ENCODE results near the gene ECI2.
A peak's percentile ranks its signal among the peaks of the same experiment; 100 is the strongest.

The ECI2 gene

GRCh38 chr6:4134841-4135664 is at the start of gene ECI2:
ECI2 (minus strand) TSS chr6:4135575; CDS start chr6:4135560, 15 bp downstream.
- H3K27me3 ChIP-seq (ENCODE audit: control insufficient read depth, insufficient read depth, low read length) = no peaks in the 10 kb centered on the region
- H3K9ac ChIP-seq (ENCODE audit: low read length) = peak within 1 kb of the TSS; percentile 73
- peak within 1 kb of the TSS; percentile 68 for H3K4me3 ChIP-seq (ENCODE audit: low read length)
- no peaks in the 10 kb centered on the region for H3K9me3 ChIP-seq (ENCODE audit: control insufficient read depth, low read length)
- peaks cover 17% of the 10 kb centered on the region for H3K4me1 ChIP-seq (ENCODE audit: control insufficient read depth, insufficient read depth, low read length)
- peaks cover 5% of the 10 kb centered on the region for H3K36me3 ChIP-seq (ENCODE audit: control insufficient read depth, insufficient read depth, low read length)

GRCh38 chr6:4180652-4181255 is 45.4 kb upstream of the ECI2 start:
- no peak overlapping the region for H3K9ac ChIP-seq (ENCODE audit: low read length)
- H3K27me3 ChIP-seq (ENCODE audit: control insufficient read depth, insufficient read depth, low read length) = peaks cover 5% of the 10 kb centered on the region
- H3K36me3 ChIP-seq (ENCODE audit: control insufficient read depth, insufficient read depth, low read length) = no peaks in the 10 kb centered on the region
- no peak overlapping the region for H3K4me3 ChIP-seq (ENCODE audit: low read length)
- no peaks in the 10 kb centered on the region for H3K4me1 ChIP-seq (ENCODE audit: control insufficient read depth, insufficient read depth, low read length)
- no peaks in the 10 kb centered on the region for H3K9me3 ChIP-seq (ENCODE audit: control insufficient read depth, low read length)

- no peaks in the 10 kb centered on the region for H3K9me3 ChIP-seq (ENCODE audit: control insufficient read depth, low read length)
- peaks cover 5% of the 10 kb centered on the region for H3K27me3 ChIP-seq (ENCODE audit: control insufficient read depth, insufficient read depth, low read length)
- H3K4me1 ChIP-seq (ENCODE audit: control insufficient read depth, insufficient read depth, low read length) = no peaks in the 10 kb centered on the region
- H3K9ac ChIP-seq (ENCODE audit: low read length) = no peak overlapping the region
- no peak overlapping the region for H3K4me3 ChIP-seq (ENCODE audit: low read length)
- H3K36me3 ChIP-seq (ENCODE audit: control insufficient read depth, insufficient read depth, low read length) = no peaks in the 10 kb centered on the region
Observed at GRCh38 chr6:4179960-4180651, 44.7 kb upstream of the ECI2 start.

- Histone ChIP-seq H3K9me3 (ENCODE audit: control insufficient read depth, low read length) (no peaks in the 10 kb centered on the region), H3K36me3 (ENCODE audit: control insufficient read depth, insufficient read depth, low read length) (no peaks in the 10 kb centered on the region), H3K4me1 (ENCODE audit: control insufficient read depth, insufficient read depth, low read length) (no peaks in the 10 kb centered on the region), H3K9ac (ENCODE audit: low read length) (no peak overlapping the region), H3K4me3 (ENCODE audit: low read length) (no peak overlapping the region), H3K27me3 (ENCODE audit: control insufficient read depth, insufficient read depth, low read length) (peaks cover 5% of the 10 kb centered on the region)
Observed at GRCh38 chr6:4178737-4179333, 43.5 kb upstream of the ECI2 start.

- Histone ChIP-seq H3K4me3 (ENCODE audit: low read length) (no peak overlapping the region), H3K9ac (ENCODE audit: low read length) (no peak overlapping the region), H3K36me3 (ENCODE audit: control insufficient read depth, insufficient read depth, low read length) (no peaks in the 10 kb centered on the region), H3K27me3 (ENCODE audit: control insufficient read depth, insufficient read depth, low read length) (peaks cover 5% of the 10 kb centered on the region), H3K4me1 (ENCODE audit: control insufficient read depth, insufficient read depth, low read length) (no peaks in the 10 kb centered on the region), H3K9me3 (ENCODE audit: control insufficient read depth, low read length) (no peaks in the 10 kb centered on the region)
Observed at GRCh38 chr6:4176907-4177306, 41.5 kb upstream of the ECI2 start.

- H3K4me1 ChIP-seq (ENCODE audit: control insufficient read depth, insufficient read depth, low read length) = no peaks in the 10 kb centered on the region
- peaks cover 5% of the 10 kb centered on the region for H3K27me3 ChIP-seq (ENCODE audit: control insufficient read depth, insufficient read depth, low read length)
- H3K4me3 ChIP-seq (ENCODE audit: low read length) = no peak overlapping the region
- no peak overlapping the region for H3K9ac ChIP-seq (ENCODE audit: low read length)
- H3K9me3 ChIP-seq (ENCODE audit: control insufficient read depth, low read length) = no peaks in the 10 kb centered on the region
- no peaks in the 10 kb centered on the region for H3K36me3 ChIP-seq (ENCODE audit: control insufficient read depth, insufficient read depth, low read length)
Observed at GRCh38 chr6:4174042-4174441, 38.7 kb upstream of the ECI2 start.

GRCh38 chr6:4172368-4172767 is 37.0 kb upstream of the ECI2 start:
- no peaks in the 10 kb centered on the region for H3K27me3 ChIP-seq (ENCODE audit: control insufficient read depth, insufficient read depth, low read length)
- H3K4me1 ChIP-seq (ENCODE audit: control insufficient read depth, insufficient read depth, low read length) = no peaks in the 10 kb centered on the region

DNA sequence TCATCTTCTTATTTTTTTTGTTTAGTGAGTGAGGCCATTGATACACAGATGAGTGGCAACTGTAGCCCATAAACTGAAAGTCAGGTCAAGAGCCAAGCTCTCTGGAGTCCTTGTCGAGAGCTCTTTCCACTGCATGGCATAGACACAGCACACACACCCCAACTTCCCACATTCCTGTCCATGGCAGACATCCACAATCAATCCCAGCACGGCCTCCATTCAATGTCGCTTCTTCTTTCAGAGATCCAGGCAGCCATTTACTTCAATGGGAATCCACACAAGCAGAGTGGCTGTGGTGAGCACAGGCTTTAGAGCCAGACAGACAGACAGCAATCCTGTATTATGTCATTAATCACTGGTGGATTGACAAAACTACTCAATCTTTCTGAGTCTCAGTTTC is 34.9 kb upstream of the ECI2 start:
- Histone ChIP-seq H3K4me1 (ENCODE audit: control insufficient read depth, insufficient read depth, low read length) (no peaks in the 10 kb centered on the region), H3K4me3 (ENCODE audit: low read length) (no peak overlapping the region), H3K9me3 (ENCODE audit: control insufficient read depth, low read length) (no peaks in the 10 kb centered on the region), H3K27me3 (ENCODE audit: control insufficient read depth, insufficient read depth, low read length) (no peaks in the 10 kb centered on the region), H3K9ac (ENCODE audit: low read length) (no peak overlapping the region), H3K36me3 (ENCODE audit: control insufficient read depth, insufficient read depth, low read length) (no peaks in the 10 kb centered on the region)

More at GRCh38 chr6:4172368-4172767, 37.0 kb upstream of the ECI2 start:
- H3K9ac ChIP-seq (ENCODE audit: low read length) = no peak overlapping the region
- H3K9me3 ChIP-seq (ENCODE audit: control insufficient read depth, low read length) = no peaks in the 10 kb centered on the region
- no peaks in the 10 kb centered on the region for H3K36me3 ChIP-seq (ENCODE audit: control insufficient read depth, insufficient read depth, low read length)
- H3K4me3 ChIP-seq (ENCODE audit: low read length) = no peak overlapping the region

- no peak overlapping the region for H3K4me3 ChIP-seq (ENCODE audit: low read length)
- no peaks in the 10 kb centered on the region for H3K9me3 ChIP-seq (ENCODE audit: control insufficient read depth, low read length)
- no peaks in the 10 kb centered on the region for H3K36me3 ChIP-seq (ENCODE audit: control insufficient read depth, insufficient read depth, low read length)
- no peaks in the 10 kb centered on the region for H3K4me1 ChIP-seq (ENCODE audit: control insufficient read depth, insufficient read depth, low read length)
- no peaks in the 10 kb centered on the region for H3K27me3 ChIP-seq (ENCODE audit: control insufficient read depth, insufficient read depth, low read length)
- no peak overlapping the region for H3K9ac ChIP-seq (ENCODE audit: low read length)
Observed at GRCh38 chr6:4169028-4169789, 33.8 kb upstream of the ECI2 start.

DNA sequence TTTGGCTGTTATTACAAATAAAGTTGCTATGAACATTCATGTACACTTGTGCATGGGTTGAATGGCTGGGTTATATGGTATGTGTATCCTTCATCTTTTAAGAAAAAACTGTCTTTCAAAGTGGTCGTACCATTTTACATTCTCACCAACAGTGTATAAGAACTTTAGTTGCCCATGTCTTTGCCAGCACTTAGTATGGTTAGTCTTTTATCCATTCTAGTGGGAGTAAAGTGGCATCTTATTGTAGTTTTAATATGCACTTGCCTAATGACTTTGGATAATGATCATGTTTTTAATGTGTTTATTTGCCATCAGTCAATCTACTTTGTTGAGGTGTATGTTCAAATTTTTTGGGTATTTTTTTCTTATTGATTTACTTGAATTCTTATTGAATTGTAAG is 32.5 kb upstream of the ECI2 start:
- H3K27me3 ChIP-seq (ENCODE audit: control insufficient read depth, insufficient read depth, low read length) = no peaks in the 10 kb centered on the region
- no peak overlapping the region for H3K4me3 ChIP-seq (ENCODE audit: low read length)
- H3K9ac ChIP-seq (ENCODE audit: low read length) = no peak overlapping the region
- no peaks in the 10 kb centered on the region for H3K36me3 ChIP-seq (ENCODE audit: control insufficient read depth, insufficient read depth, low read length)
- H3K4me1 ChIP-seq (ENCODE audit: control insufficient read depth, insufficient read depth, low read length) = no peaks in the 10 kb centered on the region
- H3K9me3 ChIP-seq (ENCODE audit: control insufficient read depth, low read length) = no peaks in the 10 kb centered on the region

DNA sequence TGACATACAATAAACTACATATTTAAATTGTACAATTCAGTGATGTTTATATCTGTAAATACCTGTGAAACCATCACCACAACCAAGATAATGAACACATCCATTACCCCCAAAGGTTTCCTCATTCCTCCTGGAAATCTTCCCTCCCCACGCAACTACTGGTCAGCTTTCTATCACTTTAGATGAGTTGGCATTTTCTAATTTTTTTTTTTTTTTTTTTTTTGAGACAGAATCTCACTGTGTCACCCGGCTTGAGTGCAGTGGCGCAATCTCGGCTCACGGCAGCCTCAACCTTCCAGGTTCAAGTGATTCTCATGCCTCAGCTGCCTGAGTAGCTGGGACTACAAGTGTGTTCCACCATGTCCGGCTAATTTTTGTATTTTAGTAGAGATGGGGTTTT is 31.7 kb upstream of the ECI2 start:
- H3K4me1 ChIP-seq (ENCODE audit: control insufficient read depth, insufficient read depth, low read length) = no peaks in the 10 kb centered on the region
- no peaks in the 10 kb centered on the region for H3K36me3 ChIP-seq (ENCODE audit: control insufficient read depth, insufficient read depth, low read length)
- no peaks in the 10 kb centered on the region for H3K27me3 ChIP-seq (ENCODE audit: control insufficient read depth, insufficient read depth, low read length)
- no peaks in the 10 kb centered on the region for H3K9me3 ChIP-seq (ENCODE audit: control insufficient read depth, low read length)
- no peak overlapping the region for H3K9ac ChIP-seq (ENCODE audit: low read length)
- H3K4me3 ChIP-seq (ENCODE audit: low read length) = no peak overlapping the region

Measured in mucosa of stomach (tissue), 1 donor.